ENCODE results near the gene PDE4A.

The PDE4A gene

GRCh38 chr19:10510301-10510802 lies 90.0 kb downstream of the PDE4A start:
- DNase-seq (ENCODE audit: low read depth in 2 of 2), result peak in 1 of 2 donors; percentile 58

- no peak for DNase-seq (ENCODE audit: low read depth in 2 of 2)
Measured at GRCh38 chr19:10513223-10513622, 92.9 kb downstream of the PDE4A start.

GRCh38 chr19:10514211-10515145 lies 94.1 kb downstream of the PDE4A start:
- no peak for DNase-seq (ENCODE audit: low read depth in 2 of 2)

- no peak for DNase-seq (ENCODE audit: low read depth in 2 of 2)
Measured at GRCh38 chr19:10516064-10516385, 95.7 kb downstream of the PDE4A start.

- no peak for DNase-seq (ENCODE audit: low read depth in 2 of 2)
Measured at GRCh38 chr19:10516671-10517286, 96.4 kb downstream of the PDE4A start.

GRCh38 chr19:10517361-10517759 lies 97.0 kb downstream of the PDE4A start, which contains the start of gene S1PR5:
TSS of gene S1PR5 (minus strand) at chr19:10517447. CDS start at chr19:10515011, 2,436 bp downstream.
- DNase-seq (ENCODE audit: low read depth in 2 of 2), result no peak

- no peak for DNase-seq (ENCODE audit: low read depth in 2 of 2)
Measured at GRCh38 chr19:10517760-10518443, 97.6 kb downstream of the PDE4A start.

GRCh38 chr19:10518444-10519361 lies 98.4 kb downstream of the PDE4A start:
- no peak for DNase-seq (ENCODE audit: low read depth in 2 of 2)
